Dedifferentiated amniotic fluid mesenchymal stem cell (primary cell): Measurements from ENCODE around the gene TECPR1.

ENCODE experiments used
- DNase-seq: peaks from one replicate; pipeline ENCODE4 v3.0.0-alpha.2; 2016; ENCODE audit errors: extremely low spot score

Gene TECPR1

DNA sequence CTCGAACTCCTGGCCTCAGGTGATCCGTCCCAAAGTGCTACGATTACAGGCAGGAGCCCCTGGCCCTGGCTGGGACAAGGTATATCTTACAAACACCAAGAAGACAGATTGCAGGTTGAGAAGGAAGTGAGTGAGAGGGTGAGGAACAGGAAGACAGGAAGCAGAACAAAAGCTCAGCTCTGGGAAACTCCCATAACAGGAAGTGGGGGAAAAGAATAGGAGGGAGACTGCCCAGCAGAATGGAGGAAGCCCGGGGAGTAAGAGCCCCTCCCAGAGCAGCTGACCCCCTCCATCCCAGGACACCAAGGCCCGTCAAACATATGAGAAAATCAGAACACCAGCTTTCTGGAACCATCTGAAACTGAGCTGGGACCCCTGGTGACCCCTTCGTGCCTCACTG is 2.9 kb downstream of the TECPR1 start:
- DNase-seq: no peak

DNA sequence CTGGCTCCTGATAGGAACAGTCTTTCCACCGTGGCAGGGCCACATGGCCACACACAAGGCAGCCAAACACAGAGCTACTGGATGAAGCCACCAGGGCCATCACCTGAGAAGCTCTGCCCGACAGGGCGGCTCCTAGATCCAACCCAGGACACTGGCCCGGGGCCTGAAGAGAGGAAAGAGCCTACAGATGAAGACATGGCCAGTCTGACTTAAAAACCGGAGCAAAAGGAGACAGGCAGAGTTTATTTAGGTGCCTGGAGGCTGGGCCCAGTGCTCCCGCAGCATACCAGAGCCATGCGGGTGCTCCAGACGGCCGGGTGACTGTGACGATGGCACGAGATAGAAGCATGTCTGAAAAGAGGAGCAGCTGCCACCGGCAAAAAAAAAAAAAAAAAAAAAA is 3.9 kb downstream of the TECPR1 start:
- no peak for DNase-seq

DNA sequence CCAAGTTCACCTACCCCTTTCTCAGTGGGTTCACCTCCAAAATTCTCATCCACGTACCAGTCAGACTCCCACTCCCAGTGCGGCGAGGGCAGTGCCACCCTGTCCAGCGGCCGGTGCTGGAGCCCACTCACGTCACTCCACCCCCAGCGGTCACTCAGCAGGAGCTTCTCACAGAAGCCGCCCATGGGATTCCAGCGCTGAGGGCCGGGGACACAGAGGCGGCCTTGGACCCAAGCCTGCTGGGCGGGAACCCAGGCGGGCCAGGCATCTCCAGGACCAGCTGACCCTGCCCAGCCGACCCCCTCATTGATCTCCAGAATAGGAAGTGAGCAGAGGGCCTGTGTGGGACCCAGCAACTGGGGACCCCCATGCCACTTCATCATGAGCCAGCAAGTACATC is 7.2 kb downstream of the TECPR1 start:
- DNase-seq: no peak

DNA sequence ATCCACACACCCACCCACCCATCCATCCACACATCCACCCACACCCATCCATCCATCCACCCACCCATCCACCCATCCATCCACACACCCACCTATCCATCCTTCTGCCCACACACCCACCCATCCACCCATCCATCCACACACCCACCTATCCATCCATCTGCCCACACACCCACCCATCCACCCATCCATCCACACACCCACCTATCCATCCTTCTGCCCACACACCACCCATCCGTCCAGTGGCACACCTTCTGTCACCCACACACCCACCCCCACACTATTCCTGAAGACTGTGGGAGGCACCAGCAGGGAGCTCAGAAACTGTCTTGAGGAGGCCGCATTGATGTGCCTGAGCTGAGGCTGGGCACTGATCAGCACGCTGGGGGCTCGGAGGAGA is 9.1 kb downstream of the TECPR1 start:
- no peak for DNase-seq

DNA sequence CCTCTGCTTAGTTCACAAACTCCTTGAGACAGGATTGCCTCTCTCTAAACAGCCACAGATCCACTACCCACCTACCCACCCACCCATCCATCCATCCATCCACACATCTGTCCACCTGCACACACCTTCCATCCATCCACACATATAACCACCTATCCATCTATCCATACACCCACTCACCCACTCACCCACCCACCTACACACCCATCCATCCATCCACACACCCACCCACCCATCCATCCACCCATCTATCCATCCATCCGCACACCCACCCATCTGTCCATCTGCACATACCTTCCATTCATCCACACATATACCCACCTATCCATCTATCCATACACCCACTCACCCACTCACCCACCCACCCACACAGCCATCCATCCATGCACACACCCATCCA is 9.7 kb downstream of the TECPR1 start:
- DNase-seq: no peak

DNA sequence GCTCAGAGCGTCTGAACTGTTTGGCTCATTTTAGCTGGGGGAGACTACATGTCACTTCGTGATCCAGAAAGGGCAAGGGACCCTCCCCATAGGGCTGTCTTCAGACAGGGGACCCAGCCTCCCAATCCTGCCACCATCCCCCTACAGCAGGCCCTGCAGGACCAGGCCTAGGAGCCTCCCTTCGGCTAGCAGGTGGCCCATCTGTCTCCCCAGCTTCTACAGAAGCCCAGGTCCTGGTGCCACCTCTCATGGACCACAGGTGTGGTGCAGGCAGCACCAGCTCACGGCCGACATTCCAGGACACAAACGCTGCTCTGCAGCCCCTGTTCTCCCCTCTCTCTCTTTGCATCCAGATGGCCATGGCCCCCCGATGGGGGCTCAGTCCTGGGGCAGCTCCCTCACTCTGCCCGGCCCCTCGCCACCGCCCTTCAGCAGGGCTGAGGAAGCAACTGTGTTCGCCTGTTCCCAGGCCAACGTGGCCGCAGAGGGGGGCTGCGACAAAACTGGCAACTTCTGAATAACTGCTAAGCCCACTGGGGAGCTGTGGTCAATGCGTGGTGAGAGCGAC is 10.3 kb downstream of the TECPR1 start:
- DNase-seq: no peak

DNA sequence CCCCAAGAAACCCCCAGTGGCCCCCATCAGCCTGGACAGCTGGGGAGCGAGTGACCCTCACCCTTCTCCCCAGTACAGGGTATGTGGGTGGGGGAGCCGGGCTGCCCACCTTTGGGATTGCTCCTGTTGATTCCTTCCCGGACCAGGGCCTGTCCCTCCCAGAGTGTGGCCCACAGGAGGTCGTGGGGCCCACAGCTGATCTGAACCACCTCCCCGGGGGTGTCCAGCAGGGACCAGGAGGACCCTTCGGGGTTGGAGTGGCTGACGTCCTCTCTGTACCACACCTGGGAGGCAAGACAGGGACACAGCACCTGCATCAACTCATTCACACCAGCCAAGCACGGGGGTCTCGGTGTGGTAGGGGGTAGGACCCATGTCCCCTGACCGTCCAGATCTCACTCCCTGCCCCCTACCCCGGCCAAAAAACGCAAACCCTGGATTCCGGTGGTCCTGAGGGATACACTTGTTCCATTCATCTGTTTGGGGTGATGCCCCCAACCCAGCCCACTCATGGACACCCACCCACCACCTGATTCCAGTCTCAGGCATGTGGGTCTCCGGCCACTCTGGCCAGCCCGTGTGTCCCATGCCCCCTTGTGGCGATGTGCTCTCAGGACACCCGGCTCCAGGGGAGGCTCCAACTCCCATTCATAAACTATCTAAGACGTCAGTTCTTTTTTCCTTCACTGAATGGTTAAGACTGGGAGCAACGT is 10.9 kb downstream of the TECPR1 start:
- no peak for DNase-seq

DNA sequence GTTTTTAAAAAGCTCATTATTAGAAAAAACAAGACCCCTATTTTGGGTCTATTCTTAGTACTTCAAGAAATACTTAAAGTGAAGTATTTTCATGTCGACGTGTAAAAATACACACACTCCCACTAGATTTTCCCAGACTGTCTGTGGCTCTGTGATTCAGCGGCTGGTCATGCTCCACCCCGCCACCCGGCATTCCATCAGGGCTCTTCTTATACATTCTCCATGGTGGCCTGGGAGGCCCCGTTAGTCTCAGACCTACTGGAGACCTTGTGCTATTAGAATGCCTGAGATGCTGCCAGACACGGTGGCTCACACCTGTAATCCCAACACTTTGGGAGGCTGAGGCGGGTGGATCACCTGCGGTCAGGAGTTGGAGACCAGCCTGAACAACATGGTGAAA is 13.1 kb downstream of the TECPR1 start:
- no peak for DNase-seq

DNA sequence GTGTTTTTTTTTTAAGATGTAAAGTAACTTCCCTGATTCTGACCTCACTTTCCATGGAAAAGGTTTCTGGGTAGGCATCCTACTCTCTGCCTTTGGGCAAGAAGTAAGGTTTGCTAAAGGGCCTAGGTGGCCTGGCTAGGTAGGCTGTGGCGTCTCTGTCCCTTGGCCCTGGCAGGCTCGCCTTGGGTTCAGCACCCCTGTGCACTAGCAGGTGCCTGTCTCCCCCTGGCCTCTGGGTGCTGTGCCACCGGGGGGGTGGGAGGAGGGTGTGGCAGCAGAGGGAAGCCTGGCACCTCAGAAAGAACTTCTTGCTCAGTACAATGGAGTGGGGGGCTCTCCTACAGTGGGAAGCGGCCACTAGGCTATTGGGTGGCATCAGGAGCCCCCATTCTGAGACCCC is 14.0 kb downstream of the TECPR1 start:
- DNase-seq: no peak

DNA sequence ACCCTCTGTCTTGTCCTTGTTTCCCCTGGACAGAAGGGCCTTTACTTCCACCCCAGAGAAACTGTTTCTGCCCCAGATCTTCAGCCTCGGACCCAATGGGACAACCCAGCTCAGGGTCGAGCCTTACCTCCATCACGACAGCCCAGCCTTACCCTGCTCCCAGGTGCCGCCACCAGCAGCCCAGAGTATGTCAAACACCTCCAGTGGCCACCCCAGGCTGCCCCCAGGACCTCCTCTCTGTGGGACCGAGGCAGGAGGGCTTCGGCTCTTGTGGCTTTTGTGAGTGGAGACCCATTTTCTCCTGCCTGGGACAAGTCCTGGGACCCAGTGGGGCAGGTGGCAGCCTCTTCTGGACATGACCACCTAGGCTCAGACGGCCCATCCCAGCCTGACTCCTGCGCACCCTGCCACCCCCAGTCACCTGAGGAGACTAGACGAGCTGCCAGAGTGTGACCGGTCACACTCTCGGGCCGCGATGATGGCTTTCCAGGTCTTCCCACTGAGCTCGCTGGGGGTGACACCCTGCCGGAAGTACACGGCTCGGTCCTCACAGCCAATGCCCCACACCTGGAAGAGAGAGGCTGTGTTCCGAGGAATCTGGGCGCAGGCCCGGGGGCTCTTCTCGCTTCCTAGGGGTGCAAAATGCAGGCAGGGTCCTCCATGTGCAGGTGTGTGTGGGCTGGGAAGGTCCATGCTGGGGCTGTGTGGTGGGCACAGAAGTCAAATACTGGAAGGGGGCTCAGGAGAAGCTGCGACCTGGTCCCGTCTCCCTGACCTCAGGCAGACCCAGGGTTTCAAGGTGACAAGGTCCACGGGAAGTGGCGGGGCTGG is 15.5 kb downstream of the TECPR1 start:
- DNase-seq: no peak

DNA sequence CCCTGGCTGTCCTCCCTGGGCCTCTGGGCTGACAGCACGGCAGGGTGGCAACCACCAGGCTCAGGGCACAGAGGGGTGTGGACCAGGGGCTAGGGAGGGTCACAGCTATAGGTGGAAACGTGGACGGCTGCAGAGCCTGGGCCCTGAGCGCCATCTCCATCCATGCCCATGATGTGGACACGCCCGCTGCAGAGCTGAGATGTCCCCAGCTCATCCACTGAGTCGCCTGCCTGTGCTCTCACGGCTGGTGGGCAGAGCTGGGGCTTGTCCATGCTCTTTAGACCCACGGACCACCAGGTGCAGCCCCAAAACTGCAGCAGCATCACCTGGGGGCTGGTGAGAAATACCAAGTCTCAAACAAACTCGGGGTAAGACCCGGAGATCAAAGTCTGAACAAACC is 16.1 kb downstream of the TECPR1 start:
- DNase-seq: no peak

DNA sequence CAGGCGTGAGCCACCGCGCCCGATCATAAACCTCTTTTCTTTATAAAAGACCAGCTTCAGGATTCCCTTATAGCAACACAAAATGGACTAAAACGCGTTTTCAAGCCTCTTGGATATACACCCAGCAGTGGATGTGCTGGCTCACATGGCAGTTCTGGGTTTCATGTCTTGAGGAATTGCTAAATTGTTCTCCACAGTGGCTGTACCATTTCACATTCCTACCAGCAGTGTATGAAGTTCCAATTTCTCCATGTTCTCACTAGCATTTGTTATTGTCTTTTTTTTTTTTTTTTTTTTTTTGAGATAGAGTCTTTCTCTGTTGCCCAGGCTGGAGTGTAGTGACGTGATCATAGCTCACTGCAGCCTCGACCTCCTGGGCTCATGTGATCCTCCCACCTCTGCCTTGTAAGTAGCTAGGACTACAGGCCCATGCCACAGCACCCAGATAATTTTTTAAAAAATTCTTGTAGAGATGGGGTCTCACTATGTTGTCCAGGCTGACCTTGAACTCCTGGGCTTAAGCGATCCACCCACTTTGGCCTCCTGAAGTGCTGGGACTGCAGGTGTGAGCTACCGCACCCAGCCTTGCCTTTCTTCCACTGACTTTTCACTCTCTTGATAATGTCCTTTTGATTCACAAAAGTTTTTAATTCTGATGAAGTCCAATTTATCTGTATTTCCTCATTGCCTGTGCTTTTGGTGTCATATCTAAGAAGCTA is 17.4 kb downstream of the TECPR1 start:
- DNase-seq: no peak

DNA sequence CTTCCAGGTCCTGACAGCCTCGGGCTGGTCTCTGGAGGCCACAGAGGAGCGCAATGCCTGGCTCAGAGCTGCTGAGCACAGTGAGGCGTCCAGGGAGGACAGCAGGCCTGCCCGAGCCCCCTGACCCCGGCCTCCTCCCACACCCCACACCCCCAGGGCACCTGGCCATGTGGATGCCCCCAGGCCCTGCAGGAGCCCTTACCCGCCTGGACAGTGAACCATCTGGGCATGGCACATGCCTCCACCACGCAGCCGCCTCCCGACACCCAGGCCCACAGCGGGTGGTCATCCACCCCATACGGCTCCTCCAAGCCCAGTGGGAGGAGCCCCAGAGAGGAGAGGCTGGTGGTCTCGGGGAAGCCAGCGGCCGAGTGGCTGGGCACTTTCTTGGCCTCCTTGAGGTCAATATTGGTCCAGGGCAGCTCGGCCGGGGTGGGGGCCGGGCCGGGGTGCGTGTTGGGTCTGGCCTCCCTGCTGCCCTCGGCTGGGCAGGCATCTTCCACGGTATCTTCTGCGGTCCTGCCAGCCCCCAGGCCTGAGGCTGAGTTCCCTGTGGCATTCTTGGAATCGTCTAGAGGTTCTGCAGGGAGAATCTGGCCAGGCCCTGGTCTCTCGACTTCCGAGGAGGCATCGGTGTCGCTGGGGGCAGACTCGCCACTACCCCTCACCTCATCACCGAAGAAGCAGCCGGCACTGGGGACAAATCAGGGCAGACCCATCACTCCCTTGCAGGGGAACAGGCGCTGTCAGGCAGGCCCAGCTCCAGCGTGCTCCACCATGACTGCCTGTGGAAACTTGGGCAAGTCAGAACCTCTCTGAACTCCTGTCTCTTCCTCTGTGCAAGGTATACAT is 18.6 kb downstream of the TECPR1 start:
- no peak for DNase-seq

DNA sequence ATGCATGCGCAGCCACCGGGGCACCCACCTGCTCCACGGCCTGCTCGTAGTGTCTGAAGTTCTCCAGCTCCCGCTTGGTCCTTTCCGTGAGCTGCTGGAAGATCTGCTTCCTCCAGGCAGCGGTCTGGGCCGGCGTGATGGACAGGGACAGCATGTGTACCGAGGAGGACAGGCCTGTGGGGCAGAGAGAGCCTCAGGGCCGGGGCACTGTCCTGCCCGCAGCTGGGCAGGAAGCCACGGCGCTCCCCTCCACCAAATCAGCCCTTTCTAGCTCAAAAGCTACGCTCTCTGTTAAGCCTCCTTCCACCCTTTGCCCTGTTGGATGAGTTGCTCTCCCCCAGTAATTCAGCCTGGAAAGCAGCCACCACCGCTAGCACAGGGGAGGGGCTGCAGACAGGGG is 19.2 kb downstream of the TECPR1 start:
- DNase-seq: no peak

DNA sequence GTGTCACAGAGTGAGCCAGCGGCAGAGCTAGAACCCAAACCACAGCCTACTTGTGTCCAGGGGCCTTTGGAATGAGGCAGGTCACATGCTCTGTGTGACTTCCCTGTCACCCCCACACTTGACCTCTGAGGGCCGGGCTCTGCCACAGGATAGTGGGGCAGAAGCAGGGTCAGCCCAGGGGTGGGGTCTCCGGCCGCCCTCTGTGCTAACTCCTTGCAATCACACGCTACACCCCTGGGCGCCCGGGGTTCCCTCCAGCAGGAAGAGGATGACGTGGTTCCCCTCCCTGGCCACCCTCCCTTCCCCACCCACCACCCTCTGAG is 19.8 kb downstream of the TECPR1 start:
- DNase-seq: no peak

DNA sequence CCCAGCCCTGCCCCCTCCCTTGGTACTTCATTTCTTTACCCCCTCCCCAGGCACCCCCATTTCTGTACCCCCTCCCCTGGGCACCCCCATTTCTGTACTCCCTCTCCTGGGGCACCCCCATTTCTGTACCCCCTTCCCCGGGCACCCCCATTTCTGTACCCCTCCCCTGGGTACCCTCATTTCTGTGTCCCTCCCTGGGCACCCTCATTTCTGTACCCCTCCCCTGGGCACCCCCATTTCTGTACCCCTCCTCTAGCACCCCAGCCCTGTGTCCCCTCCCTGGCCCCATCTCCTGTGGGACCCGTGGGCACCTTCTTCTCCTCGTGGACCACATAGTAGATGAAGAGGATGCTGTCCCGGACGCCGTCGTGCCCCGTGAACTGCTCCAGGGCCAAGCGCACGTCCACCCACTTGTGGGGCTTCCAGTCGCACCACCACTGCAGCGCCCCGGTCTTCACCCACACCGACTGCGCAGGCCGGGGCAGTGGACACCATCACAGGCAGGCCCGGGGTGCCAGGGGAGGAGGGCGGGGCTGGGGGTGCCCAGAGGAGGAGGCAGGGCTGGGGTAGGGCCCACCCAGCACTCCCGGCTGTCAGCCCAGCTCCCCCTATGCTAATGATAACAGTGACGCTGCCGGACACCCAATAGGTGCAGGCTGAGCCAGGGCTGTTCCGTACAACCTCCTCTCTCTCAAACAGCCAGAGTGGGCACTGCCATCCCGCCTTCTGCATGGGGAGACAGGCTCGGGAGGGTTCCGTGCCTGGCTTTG is 20.4 kb downstream of the TECPR1 start:
- no peak for DNase-seq

DNA sequence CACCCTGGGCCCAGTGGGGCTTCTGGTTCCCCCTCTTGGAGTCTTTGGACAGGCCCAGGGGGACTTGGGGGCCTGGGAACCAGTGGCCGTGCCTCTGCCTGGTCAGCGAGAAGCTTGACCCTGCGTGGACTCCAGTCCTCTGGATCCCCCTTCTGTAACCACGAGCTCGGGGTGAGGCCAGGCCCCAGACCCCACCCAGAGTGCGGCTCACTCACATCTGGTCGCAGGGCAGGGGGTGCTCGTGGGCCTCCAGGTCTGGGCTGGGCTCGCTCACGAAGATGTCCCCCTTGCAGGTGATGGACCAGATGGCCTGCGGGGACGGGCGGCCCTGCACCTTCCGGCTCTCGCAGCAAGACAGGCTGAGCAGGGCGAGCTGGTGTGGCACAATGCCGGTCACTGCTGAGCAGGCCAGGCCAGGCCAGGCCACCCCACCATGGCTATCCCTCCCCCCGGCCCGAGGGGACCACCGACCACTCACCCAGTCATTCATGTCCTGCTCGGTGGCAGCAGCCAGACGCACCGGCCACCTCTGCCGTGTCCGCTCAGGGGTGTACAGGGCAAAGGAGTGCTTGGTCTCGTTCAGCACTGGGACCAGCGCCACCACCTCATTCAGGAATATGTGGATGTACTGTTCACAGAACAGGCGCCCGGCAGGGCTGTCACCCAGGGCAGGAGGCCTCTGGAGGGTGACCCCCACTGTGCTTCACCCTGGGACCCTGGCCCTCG is 21.1 kb downstream of the TECPR1 start:
- no peak for DNase-seq

DNA sequence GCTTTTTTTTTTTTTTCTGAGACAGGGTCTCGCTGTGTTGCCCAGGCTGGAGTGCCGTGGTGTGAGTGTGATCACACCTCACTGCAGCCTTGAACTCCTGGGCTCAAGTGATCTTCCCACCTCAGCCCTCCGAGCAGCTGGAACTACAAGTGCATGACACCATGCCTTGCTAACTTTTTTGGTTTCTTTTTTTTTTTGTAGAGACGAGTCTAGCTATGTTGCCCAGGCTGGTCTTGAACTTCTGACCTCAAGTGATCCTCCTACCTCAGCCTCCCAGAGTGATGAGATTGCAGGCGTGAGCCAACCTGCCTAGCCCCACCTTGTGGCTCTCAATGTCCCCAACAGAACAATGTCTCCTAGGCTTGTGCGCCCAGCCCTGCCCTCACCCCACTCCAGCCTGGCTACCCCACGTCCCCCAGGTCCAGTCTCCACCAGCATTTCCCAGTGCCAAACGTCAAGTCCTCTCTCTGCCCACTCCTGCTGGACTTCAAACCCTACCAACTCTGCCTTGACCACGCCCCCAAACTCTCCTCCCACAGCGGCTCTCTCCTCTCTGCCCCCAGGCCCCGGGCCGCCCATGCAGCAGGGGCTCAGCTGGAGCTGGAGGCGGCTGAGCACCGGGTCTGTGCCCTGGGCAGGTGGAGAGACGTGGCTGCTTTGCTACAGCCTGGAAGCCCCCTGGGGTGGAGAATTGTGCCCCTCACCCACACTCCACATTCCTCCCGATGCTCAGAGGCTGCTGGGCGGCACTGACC is 21.9 kb downstream of the TECPR1 start:
- no peak for DNase-seq

DNA sequence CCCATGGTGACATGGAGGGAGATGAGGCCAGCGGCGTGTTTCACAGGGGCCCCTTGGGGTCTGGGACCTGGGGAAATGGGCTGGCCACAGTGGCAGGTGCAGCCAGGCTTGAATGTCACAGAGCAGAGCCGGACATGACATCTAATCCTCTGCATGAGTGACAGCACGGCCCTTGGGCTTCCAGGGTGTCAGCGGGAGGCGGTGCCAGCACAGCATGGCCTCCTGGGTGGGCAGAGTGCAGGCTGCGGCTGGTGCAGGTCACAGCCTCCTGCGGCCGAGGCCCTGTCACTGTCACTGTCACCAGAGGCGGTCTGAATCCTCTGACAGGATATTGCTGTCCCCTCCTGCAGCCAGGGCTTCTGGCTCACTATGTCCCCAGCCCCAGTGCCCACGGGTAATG is 22.6 kb downstream of the TECPR1 start:
- DNase-seq: no peak

DNA sequence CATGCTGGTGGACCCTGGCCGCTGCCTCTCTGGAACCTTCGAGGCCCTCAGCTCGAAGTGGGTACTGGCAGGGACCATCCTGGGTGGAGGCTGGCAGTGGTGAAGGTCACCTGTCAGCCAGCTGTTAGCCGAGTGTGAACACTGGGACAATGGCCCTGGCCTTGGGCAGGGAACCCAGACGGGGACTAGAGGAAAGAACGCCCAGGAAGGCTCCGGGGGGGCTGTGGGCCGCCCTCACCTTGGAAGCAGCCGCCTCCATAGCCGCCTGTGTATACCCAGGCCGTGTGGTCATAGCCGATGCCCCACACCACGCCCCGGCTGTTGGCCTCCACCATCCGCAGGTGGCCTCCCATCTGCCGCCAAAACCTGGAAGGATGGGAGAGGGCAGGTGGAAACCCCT is 23.2 kb downstream of the TECPR1 start:
- DNase-seq: no peak
